PC-3 (cell line): ENCODE measurements around the gene USP40.

Experiments used
- EZH2 ChIP-seq: fragments of 300-600 bp; sonication (generic); IDR thresholded peaks from one replicate; pipeline ENCODE4 v1.6.1; 2017; ENCODE audit warnings: antibody characterized with exemption, mild to moderate bottlenecking, low read length; ENCODE audit not compliant: unreplicated experiment
- EZH2phosphoT487 ChIP-seq: fragments of 300-600 bp; sonication (generic); IDR thresholded peaks from 2 replicates; pipeline ENCODE4 v1.6.1; 2018; ENCODE audit warnings: mild to moderate bottlenecking, antibody characterized with exemption, low read length, borderline replicate concordance
- TF ChIP-seq, protein P1 (sequence below): fragments of 300-600 bp; sonication (generic); conservative IDR thresholded peaks from 2 replicates; pipeline ENCODE4 v1.5.1; 2017; ENCODE audit warnings: antibody characterized with exemption, low read depth, mild to moderate bottlenecking, low read length

DNA sequence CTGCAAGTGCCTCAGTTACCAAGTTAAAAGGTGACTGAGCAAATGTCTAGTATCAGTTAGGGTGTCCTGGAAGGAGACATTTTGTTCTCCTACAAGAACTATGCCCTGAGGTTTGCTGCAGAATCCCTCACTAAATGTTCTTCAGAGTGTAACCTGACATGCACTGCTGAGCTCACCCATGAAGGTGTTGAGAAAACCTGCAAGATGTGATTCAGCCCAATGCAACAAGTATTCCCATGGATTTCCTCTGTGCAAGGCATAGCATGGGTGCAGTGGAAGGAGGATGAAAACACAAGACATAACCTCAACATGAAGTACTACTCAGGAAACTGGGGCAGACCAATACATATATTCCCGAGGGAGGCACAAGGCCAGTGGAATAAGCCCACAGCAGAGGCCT lies 35.5 kb upstream of the USP40 start:
- TF ChIP-seq, protein P1, sequence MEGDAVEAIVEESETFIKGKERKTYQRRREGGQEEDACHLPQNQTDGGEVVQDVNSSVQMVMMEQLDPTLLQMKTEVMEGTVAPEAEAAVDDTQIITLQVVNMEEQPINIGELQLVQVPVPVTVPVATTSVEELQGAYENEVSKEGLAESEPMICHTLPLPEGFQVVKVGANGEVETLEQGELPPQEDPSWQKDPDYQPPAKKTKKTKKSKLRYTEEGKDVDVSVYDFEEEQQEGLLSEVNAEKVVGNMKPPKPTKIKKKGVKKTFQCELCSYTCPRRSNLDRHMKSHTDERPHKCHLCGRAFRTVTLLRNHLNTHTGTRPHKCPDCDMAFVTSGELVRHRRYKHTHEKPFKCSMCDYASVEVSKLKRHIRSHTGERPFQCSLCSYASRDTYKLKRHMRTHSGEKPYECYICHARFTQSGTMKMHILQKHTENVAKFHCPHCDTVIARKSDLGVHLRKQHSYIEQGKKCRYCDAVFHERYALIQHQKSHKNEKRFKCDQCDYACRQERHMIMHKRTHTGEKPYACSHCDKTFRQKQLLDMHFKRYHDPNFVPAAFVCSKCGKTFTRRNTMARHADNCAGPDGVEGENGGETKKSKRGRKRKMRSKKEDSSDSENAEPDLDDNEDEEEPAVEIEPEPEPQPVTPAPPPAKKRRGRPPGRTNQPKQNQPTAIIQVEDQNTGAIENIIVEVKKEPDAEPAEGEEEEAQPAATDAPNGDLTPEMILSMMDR, result no peak
- no peak for TF ChIP-seq EZH2
- TF ChIP-seq EZH2phosphoT487, result no peak
